Prostate gland (tissue), 2 donors: ENCODE data around the gene CLIC5.

Experiments
- POLR2A ChIP-seq: fragments of 450-650 bp; IDR thresholded peaks from one replicate; pipeline ENCODE4 v1.6.1; 2016; ENCODE audit warnings: antibody characterized with exemption, mild to moderate bottlenecking
- POLR2AphosphoS5 ChIP-seq: sonication (generic); formaldehyde crosslinking; IDR thresholded peaks from one replicate; pipeline ENCODE4 v1.6.1; 2017; ENCODE audit warnings: antibody characterized with exemption
- TF ChIP-seq, protein P1 (sequence below), 4 experiments: fragments of 200-600 bp in 2 of 4; fragments of 450-650 bp in 2 of 4; sonication (generic) in 2 of 4; IDR thresholded peaks; 1 replicate in 3 of 4; 2 replicates in 1 of 4; pipeline ENCODE4 v1.5.1; 2016 to 2019; ENCODE audit warnings: antibody characterized with exemption in 4 of 4, mild to moderate bottlenecking in 2 of 4, moderate library complexity in 2 of 4

DNA sequence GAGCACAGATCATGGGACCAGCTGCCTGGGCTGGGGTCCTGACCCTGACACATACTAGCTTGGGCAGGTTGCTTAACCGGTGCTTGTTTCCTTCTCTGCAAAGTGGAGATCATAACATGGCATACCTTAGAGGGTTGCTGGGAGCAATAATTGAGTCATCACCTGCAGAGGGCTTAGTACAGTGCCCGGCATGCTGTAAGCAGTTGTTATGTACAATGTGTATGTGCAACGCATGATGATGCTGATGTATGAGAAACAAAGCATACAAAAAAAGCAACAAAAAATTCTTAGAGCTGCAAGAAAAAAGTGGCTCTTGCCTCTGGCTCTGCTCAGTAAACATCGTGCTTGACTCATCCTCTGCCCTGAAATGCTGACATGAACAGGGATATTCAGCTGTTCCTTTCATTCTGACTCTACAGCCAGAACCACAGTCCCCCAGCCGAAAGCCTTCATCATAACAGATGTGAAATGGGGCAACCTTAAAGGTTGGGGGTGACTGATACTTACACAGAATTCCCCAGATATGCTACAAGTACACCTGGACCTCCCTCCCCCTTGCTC is 91.7 kb downstream of the CLIC5 start:
- TF ChIP-seq POLR2A (no peak), POLR2AphosphoS5 (no peak)
- TF ChIP-seq, protein P1, sequence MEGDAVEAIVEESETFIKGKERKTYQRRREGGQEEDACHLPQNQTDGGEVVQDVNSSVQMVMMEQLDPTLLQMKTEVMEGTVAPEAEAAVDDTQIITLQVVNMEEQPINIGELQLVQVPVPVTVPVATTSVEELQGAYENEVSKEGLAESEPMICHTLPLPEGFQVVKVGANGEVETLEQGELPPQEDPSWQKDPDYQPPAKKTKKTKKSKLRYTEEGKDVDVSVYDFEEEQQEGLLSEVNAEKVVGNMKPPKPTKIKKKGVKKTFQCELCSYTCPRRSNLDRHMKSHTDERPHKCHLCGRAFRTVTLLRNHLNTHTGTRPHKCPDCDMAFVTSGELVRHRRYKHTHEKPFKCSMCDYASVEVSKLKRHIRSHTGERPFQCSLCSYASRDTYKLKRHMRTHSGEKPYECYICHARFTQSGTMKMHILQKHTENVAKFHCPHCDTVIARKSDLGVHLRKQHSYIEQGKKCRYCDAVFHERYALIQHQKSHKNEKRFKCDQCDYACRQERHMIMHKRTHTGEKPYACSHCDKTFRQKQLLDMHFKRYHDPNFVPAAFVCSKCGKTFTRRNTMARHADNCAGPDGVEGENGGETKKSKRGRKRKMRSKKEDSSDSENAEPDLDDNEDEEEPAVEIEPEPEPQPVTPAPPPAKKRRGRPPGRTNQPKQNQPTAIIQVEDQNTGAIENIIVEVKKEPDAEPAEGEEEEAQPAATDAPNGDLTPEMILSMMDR (IDR thresholded peaks at IDR 0.05) = no peak
